WTC11 (cell line): ENCODE results near the gene CYP39A1. TPM values are rescaled to one million over a fixed set of nuclear protein-coding genes. Genes with fewer than 3 reads are reported as not detected.

Experiments
- ATAC-seq: fragments of 200-7000 bp; cut with Tn5 transposase; 2 replicates; pipeline ENCODE4 v1.10.0; 2021; ENCODE audit warnings: mild to moderate bottlenecking, moderate library complexity
- CTCF ChIA-PET: fragments of 300-600 bp; sonication (Branson Sonifier 250); formaldehyde crosslinking; loops from one replicate; lab custom pipeline; 2021; ENCODE audit warnings: antibody characterized with exemption; lab: Charles Lee
- POLR2A ChIA-PET: fragments of 350-600 bp; sonication (Branson Sonifier 250); formaldehyde crosslinking; loops from one replicate; lab custom pipeline; 2021; ENCODE audit warnings: antibody characterized with exemption; lab: Charles Lee
- DNase-seq: peaks from one replicate; pipeline ENCODE4 v3.0.0; 2021; ENCODE audit warnings: low spot score
- H3K27ac Mint-ChIP-seq: 2 replicates; pipeline ENCODE4 v1.8.0; 2021; ENCODE audit warnings: mixed read lengths
- H3K27me3 Mint-ChIP-seq: 2 replicates; pipeline ENCODE4 v1.8.0; 2021; ENCODE audit warnings: low read depth, mild to moderate bottlenecking, moderate library complexity, mixed read lengths
- H3K36me3 Mint-ChIP-seq: 2 replicates; pipeline ENCODE4 v1.8.0; 2021; ENCODE audit warnings: mixed read lengths
- H3K4me1 Mint-ChIP-seq: 2 replicates; pipeline ENCODE4 v1.8.0; 2022; ENCODE audit warnings: mixed read lengths
- H3K4me3 Mint-ChIP-seq: 2 replicates; pipeline ENCODE4 v1.8.0; 2021; ENCODE audit warnings: mild to moderate bottlenecking, moderate library complexity, mixed read lengths
- H3K9me3 Mint-ChIP-seq: 2 replicates; pipeline ENCODE4 v1.8.0; 2021; ENCODE audit warnings: mixed read lengths
- GABPB1 ChIP-seq: sonication (generic); formaldehyde crosslinking; IDR thresholded peaks from 2 replicates; pipeline ENCODE4 v1.8.1; 2023; ENCODE audit warnings: mild to moderate bottlenecking, missing genetic modification reagents
- HMGXB4 ChIP-seq: sonication (generic); formaldehyde crosslinking; IDR thresholded peaks from 2 replicates; pipeline ENCODE4 v1.8.1; 2023; ENCODE audit warnings: mild to moderate bottlenecking, moderate library complexity, missing genetic modification reagents
- SMAD3 ChIP-seq: sonication (generic); formaldehyde crosslinking; IDR thresholded peaks from 2 replicates; pipeline ENCODE4 v1.8.0; 2022; ENCODE audit warnings: missing genetic modification reagents, mild to moderate bottlenecking, borderline replicate concordance
- SP1 ChIP-seq: sonication (generic); formaldehyde crosslinking; conservative IDR thresholded peaks from 2 replicates; pipeline ENCODE4 v1.8.1; 2022; ENCODE audit warnings: missing genetic modification reagents
- TP53 ChIP-seq: sonication (generic); formaldehyde crosslinking; IDR thresholded peaks from 2 replicates; pipeline ENCODE4 v1.8.1; 2023; ENCODE audit warnings: mild to moderate bottlenecking, missing genetic modification reagents
- ZNF317 ChIP-seq: sonication (generic); formaldehyde crosslinking; IDR thresholded peaks from 2 replicates; pipeline ENCODE4 v1.8.1; 2023; ENCODE audit warnings: low read depth, mild to moderate bottlenecking, moderate library complexity, missing genetic modification reagents, borderline replicate concordance
- total RNA-seq: library from RNA; stranded (reverse); gene quantifications from 3 replicates; pipeline ENCODE4 v1.2.3, GENCODE V29; 2021
- TF ChIP-seq, protein P1 (sequence below): fragments of 250-450 bp; sonication (Bioruptor Pico); IDR thresholded peaks from 2 replicates; pipeline ENCODE4 v2.1.2; 2022; ENCODE audit warnings: mild to moderate bottlenecking, moderate library complexity
- TF ChIP-seq, protein P2 (sequence below): sonication (generic); formaldehyde crosslinking; IDR thresholded peaks from 2 replicates; pipeline ENCODE4 v1.8.1; 2023; ENCODE audit warnings: mild to moderate bottlenecking, missing genetic modification reagents

Gene CYP39A1
- total RNA-seq, 1 experiment from 2014 or later: 1.6 TPM

GRCh38 chr6:46688117-46688965, 35.7 kb upstream of the CYP39A1 start:
- no peak overlapping the region for H3K27ac Mint-ChIP-seq
- TF ChIP-seq SP1: no peak
- TF ChIP-seq, all 79 proteins: peak for 0
- Mint-ChIP-seq H3K27me3 (no peaks in the 10 kb centered on the region), H3K9me3 (no peaks in the 10 kb centered on the region), H3K4me3 (no peak overlapping the region), H3K4me1 (no peaks in the 10 kb centered on the region), H3K36me3 (no peaks in the 10 kb centered on the region)
- DNase-seq: no peak
- ChIA-PET CTCF (no interaction called here), POLR2A (no interaction called here)
- no peak for ATAC-seq

GRCh38 chr6:46687619-46688097, 35.0 kb upstream of the CYP39A1 start, which contains the start of gene TDRD6:
TSS of gene TDRD6 (plus strand) at chr6:46687885. CDS start at chr6:46688129, 244 bp downstream.
- ChIA-PET POLR2A (no interaction called here), CTCF (interaction anchor here (1.5 kb wide), 1 partner anchor 32 kb away, joined by 6 read pairs; no protein-coding TSS in a partner anchor)
- Mint-ChIP-seq H3K4me1 (no peaks in the 10 kb centered on the region), H3K36me3 (no peaks in the 10 kb centered on the region), H3K27ac (no peak within 1 kb of the TSS), H3K27me3 (no peaks in the 10 kb centered on the region), H3K9me3 (no peaks in the 10 kb centered on the region), H3K4me3 (no peak within 1 kb of the TSS)
- DNase-seq (no peak), ATAC-seq (no peak; the same call in 1 of the 2 replicates)
- no peak for TF ChIP-seq SMAD3 (CRISPR knock-in tag)
- TF ChIP-seq, protein P1, sequence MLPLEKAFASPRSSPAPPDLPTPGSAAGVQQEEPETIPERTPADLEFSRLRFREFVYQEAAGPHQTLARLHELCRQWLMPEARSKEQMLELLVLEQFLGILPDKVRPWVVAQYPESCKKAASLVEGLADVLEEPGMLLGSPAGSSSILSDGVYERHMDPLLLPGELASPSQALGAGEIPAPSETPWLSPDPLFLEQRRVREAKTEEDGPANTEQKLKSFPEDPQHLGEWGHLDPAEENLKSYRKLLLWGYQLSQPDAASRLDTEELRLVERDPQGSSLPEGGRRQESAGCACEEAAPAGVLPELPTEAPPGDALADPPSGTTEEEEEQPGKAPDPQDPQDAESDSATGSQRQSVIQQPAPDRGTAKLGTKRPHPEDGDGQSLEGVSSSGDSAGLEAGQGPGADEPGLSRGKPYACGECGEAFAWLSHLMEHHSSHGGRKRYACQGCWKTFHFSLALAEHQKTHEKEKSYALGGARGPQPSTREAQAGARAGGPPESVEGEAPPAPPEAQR: no peak

- DNase-seq (no peak), ATAC-seq (no peak)
- Mint-ChIP-seq H3K9me3 (no peaks in the 10 kb centered on the region), H3K27me3 (no peaks in the 10 kb centered on the region), H3K27ac (no peak overlapping the region), H3K4me1 (no peaks in the 10 kb centered on the region), H3K4me3 (no peak overlapping the region), H3K36me3 (no peaks in the 10 kb centered on the region)
- ChIA-PET CTCF (interaction anchor here (0.6 to 0.8 kb wide), 2 partner anchors 15 to 29 kb away, joined by 3 read pairs; no protein-coding TSS in a partner anchor), POLR2A (interaction anchor here (0.6 to 1.0 kb wide), 3 partner anchors 50 to 619 kb away, joined by 3 to 4 read pairs (median 3); partner anchors contain the start of gene PLA2G7)
- TF ChIP-seq TP53 (CRISPR knock-in tag) (no peak), ZNF317 (no peak), HMGXB4 (CRISPR knock-in tag) (no peak)
- TF ChIP-seq, protein P2, sequence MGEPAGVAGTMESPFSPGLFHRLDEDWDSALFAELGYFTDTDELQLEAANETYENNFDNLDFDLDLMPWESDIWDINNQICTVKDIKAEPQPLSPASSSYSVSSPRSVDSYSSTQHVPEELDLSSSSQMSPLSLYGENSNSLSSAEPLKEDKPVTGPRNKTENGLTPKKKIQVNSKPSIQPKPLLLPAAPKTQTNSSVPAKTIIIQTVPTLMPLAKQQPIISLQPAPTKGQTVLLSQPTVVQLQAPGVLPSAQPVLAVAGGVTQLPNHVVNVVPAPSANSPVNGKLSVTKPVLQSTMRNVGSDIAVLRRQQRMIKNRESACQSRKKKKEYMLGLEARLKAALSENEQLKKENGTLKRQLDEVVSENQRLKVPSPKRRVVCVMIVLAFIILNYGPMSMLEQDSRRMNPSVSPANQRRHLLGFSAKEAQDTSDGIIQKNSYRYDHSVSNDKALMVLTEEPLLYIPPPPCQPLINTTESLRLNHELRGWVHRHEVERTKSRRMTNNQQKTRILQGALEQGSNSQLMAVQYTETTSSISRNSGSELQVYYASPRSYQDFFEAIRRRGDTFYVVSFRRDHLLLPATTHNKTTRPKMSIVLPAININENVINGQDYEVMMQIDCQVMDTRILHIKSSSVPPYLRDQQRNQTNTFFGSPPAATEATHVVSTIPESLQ: no peak
Observed at GRCh38 chr6:46684771-46685170, 32.2 kb upstream of the CYP39A1 start.

DNA sequence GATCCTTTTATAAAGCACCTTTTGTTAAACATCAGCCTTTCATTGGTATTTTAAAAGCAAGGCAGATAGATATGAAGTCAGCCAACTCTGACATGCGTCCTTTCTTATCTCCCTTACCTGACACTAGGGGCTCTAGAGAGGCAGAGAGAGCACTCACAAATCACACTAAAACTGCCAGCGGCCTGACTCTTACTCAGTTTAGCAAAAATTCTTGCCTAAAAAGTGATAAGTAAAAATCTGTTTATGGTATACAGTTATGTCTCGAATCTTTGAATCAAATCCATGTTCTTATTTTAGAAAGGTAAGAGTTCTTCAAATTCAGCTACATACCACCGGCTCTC, 24.7 kb upstream of the CYP39A1 start:
- TF ChIP-seq GABPB1 (CRISPR knock-in tag): no peak
- DNase-seq (no peak), ATAC-seq (peak; percentile 90)
- Mint-ChIP-seq H3K27me3 (no peaks in the 10 kb centered on the region), H3K36me3 (no peaks in the 10 kb centered on the region), H3K9me3 (no peaks in the 10 kb centered on the region), H3K4me1 (peaks cover 9% of the 10 kb centered on the region), H3K4me3 (no peak overlapping the region), H3K27ac (no peak overlapping the region)
- POLR2A ChIA-PET: no interaction called here
- CTCF ChIA-PET: no interaction called here
